ENCODE measurements around the gene NLE1. TPM values are rescaled to one million over a fixed set of nuclear protein-coding genes. Genes with fewer than 3 reads are reported as not detected.

Gene NLE1
- total RNA-seq, 2 donors from 2014 or later, result 12.9 to 17.9 TPM

- no peak for TF ChIP-seq POLR2A (IDR thresholded peaks at IDR 0.05)
- TF ChIP-seq, protein P1, sequence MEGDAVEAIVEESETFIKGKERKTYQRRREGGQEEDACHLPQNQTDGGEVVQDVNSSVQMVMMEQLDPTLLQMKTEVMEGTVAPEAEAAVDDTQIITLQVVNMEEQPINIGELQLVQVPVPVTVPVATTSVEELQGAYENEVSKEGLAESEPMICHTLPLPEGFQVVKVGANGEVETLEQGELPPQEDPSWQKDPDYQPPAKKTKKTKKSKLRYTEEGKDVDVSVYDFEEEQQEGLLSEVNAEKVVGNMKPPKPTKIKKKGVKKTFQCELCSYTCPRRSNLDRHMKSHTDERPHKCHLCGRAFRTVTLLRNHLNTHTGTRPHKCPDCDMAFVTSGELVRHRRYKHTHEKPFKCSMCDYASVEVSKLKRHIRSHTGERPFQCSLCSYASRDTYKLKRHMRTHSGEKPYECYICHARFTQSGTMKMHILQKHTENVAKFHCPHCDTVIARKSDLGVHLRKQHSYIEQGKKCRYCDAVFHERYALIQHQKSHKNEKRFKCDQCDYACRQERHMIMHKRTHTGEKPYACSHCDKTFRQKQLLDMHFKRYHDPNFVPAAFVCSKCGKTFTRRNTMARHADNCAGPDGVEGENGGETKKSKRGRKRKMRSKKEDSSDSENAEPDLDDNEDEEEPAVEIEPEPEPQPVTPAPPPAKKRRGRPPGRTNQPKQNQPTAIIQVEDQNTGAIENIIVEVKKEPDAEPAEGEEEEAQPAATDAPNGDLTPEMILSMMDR (IDR thresholded peaks at IDR 0.05), result no peak
- Histone ChIP-seq H3K4me3 (no peak overlapping the region), H3K9me3 (no peaks in the 10 kb centered on the region), H3K27me3 (no peaks in the 10 kb centered on the region), H3K27ac (no peak overlapping the region), H3K4me1 (no peaks in the 10 kb centered on the region), H3K36me3 (replicated peaks in 1 of 2; ENCODE audit: insufficient read depth in 1 of 2, low read depth in 2 of 2) (peaks cover 10 to 41% of the 10 kb centered on the region in 2 donors)
- ATAC-seq (no peak), DNase-seq (no peak)
- 88 to 96% methylated on average over 15 to 22 of the region's 22 CpGs for WGBS, 2 donors
- intact Hi-C loops (cut with DNase I), result no loop called here
Observed at GRCh38 chr17:35132816-35133550, 9.1 kb downstream of the NLE1 start.

DNA sequence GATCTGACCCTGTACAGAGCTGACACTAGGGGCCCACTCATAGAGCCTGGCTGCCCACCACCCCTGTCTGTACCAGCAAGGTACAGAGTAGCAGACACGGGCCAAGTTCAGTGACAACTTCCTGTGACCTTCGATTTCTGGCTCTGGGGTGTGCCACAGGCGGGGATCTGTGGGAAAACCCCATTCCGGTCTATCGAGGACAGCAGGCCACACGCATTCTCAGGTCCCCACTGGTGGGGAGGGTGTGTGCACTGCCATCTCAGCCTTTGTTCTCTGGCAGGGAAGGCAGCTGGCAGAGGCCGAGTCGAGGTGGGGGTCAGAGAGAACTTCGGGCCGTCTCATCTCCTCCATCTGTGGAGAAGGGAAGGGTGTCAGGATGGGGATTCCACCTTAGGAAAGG is 10.0 kb downstream of the NLE1 start:
- no peaks in the 10 kb centered on the region for H3K27me3 ChIP-seq
- ATAC-seq (no peak), DNase-seq (no peak)
- 67 to 77% methylated on average over 5 to 10 of the region's 10 CpGs for WGBS, 2 donors
- intact Hi-C loops (cut with DNase I), result no loop called here
- no peak overlapping the region for H3K27ac ChIP-seq
- H3K9me3 ChIP-seq, result no peaks in the 10 kb centered on the region
- peaks cover 10 to 38% of the 10 kb centered on the region in 2 donors for H3K36me3 ChIP-seq (replicated peaks in 1 of 2; ENCODE audit: insufficient read depth in 1 of 2, low read depth in 2 of 2)
- no peaks in the 10 kb centered on the region for H3K4me1 ChIP-seq
- TF ChIP-seq, protein P1 (IDR thresholded peaks at IDR 0.05), result no peak
- TF ChIP-seq POLR2A (IDR thresholded peaks at IDR 0.05), result no peak
- H3K4me3 ChIP-seq, result no peak overlapping the region

GRCh38 chr17:35130392-35130791 is 11.7 kb downstream of the NLE1 start:
- Histone ChIP-seq H3K9me3 (no peaks in the 10 kb centered on the region), H3K4me1 (no peaks in the 10 kb centered on the region), H3K4me3 (no peak overlapping the region), H3K27me3 (no peaks in the 10 kb centered on the region), H3K27ac (no peak overlapping the region), H3K36me3 (replicated peaks in 1 of 2; ENCODE audit: insufficient read depth in 1 of 2, low read depth in 2 of 2) (peaks cover 8 to 26% of the 10 kb centered on the region in 2 donors)
- intact Hi-C loops (cut with DNase I), result no loop called here
- ATAC-seq, result no peak
- no peak for DNase-seq
- TF ChIP-seq, protein P1 (IDR thresholded peaks at IDR 0.05), result no peak
- TF ChIP-seq POLR2A (IDR thresholded peaks at IDR 0.05), result no peak
- WGBS, 2 donors, result 87 to 91% methylated on average over 1 to 3 of the region's 3 CpGs

DNA sequence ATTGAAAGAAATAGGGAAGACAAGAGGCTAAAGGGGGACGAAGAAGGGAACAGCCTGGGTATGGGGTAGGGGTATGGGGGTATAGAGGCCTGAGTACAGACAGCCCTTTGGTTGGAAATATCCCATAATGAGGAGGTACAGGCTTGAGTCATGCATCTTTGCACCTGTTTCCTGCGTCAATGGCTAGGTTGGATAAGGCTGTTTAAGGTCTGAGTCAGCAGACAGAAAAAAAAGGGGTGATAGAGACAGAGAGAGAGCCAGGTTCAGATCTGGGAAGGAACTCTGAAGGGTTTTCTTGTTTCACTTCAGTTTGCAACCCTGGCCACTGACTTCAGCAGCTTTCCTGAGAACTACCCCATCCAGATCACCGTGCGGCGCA is 12.1 kb downstream of the NLE1 start:
- H3K27ac ChIP-seq, result no peak overlapping the region
- peaks cover 4 to 23% of the 10 kb centered on the region in 2 donors for H3K36me3 ChIP-seq (replicated peaks in 1 of 2; ENCODE audit: insufficient read depth in 1 of 2, low read depth in 2 of 2)
- no peaks in the 10 kb centered on the region for H3K27me3 ChIP-seq
- WGBS, 2 donors, result 88 to 89% methylated on average over 5 of the region's 5 CpGs
- H3K9me3 ChIP-seq, result no peaks in the 10 kb centered on the region
- no peak overlapping the region for H3K4me3 ChIP-seq
- no peak for ATAC-seq
- no peak for TF ChIP-seq POLR2A (IDR thresholded peaks at IDR 0.05)
- TF ChIP-seq, protein P1 (IDR thresholded peaks at IDR 0.05), result no peak
- no peaks in the 10 kb centered on the region for H3K4me1 ChIP-seq
- no peak for DNase-seq
- intact Hi-C loops (cut with DNase I), result no loop called here
